Panc1 (cell line): Measurements from ENCODE around the gene ADARB2.

ENCODE experiments used
- POLR2AphosphoS5 ChIP-seq: IDR thresholded peaks from 2 replicates; pipeline ENCODE4 v1.6.1; 2012; ENCODE audit warnings: mild to moderate bottlenecking, low read depth, low read length, moderate library complexity
- REST ChIP-seq, 2 experiments: IDR thresholded peaks; 2 replicates each; pipeline ENCODE4 v1.6.1; 2011 to 2012; ENCODE audit warnings: low read depth in 2 of 2, control low read depth in 1 of 2, low read length in 1 of 2, mild to moderate bottlenecking in 1 of 2, moderate library complexity in 1 of 2; ENCODE audit not compliant: insufficient read depth in 1 of 2
- TCF7L2 ChIP-seq: IDR thresholded peaks from 2 replicates; pipeline ENCODE4 v1.6.1; 2011; ENCODE audit warnings: mild to moderate bottlenecking, low read depth, low read length, inconsistent platforms
- TF ChIP-seq, protein P1 (sequence below): fragments of 450-650 bp; IDR thresholded peaks from 2 replicates; pipeline ENCODE4 v1.5.1; 2017; ENCODE audit warnings: mild to moderate bottlenecking

DNA sequence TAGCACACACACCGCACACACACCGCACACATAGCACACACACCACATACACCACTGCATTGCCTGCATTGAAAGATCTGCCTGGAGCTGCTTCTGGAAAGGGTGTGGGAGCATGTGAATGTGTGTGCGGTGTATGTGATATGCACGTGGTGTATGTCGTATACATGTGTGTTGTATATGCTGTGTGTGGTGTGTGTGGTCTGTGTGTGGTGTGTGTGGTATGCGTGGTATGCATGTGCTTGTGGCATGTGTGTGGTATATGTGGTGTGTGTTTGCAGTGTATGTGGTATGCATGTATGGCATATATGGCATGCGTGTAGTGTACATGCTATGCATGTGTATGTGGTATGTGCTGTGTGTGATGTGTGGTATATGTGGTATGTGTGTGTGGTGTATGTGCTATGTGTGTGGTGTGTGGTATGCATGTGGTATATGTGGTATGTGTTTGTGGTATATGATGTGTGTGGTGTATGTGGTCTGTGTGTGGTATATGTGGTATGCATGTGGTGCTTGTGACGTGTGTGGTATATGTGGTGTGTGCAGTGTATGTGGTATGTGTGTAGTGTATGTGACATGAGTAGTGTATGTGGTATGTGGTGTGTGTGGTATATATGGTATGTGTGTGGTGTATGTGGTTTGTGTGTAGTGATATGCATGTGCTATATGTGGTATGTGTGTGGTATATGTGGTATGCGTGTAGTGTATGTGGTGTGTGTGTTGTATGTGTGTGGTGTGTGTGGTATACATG, 505.0 kb downstream of the ADARB2 start:
- TF ChIP-seq, protein P1, sequence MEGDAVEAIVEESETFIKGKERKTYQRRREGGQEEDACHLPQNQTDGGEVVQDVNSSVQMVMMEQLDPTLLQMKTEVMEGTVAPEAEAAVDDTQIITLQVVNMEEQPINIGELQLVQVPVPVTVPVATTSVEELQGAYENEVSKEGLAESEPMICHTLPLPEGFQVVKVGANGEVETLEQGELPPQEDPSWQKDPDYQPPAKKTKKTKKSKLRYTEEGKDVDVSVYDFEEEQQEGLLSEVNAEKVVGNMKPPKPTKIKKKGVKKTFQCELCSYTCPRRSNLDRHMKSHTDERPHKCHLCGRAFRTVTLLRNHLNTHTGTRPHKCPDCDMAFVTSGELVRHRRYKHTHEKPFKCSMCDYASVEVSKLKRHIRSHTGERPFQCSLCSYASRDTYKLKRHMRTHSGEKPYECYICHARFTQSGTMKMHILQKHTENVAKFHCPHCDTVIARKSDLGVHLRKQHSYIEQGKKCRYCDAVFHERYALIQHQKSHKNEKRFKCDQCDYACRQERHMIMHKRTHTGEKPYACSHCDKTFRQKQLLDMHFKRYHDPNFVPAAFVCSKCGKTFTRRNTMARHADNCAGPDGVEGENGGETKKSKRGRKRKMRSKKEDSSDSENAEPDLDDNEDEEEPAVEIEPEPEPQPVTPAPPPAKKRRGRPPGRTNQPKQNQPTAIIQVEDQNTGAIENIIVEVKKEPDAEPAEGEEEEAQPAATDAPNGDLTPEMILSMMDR, result no peak
- TF ChIP-seq POLR2AphosphoS5 (no peak), TCF7L2 (no peak), REST (IDR thresholded peaks at IDR 0.05; ENCODE audit: insufficient read depth in 1 of 2, low read depth in 2 of 2, low read length in 1 of 2) (no peak)
